NCI-H187 treated with DMSO at 0.1 percent for 48 hours (cell line): Measurements from ENCODE around the gene PLAGL1.

ENCODE experiments used
- DNase-seq: peaks from one replicate; lab custom pipeline; 2025; lab: John Stamatoyannopoulos, UW

Gene PLAGL1

GRCh38 chr6:144008846-144009245 is 787 bp upstream of the PLAGL1 start:
- DNase-seq: no peak

GRCh38 chr6:144007478-144008119 is 460 bp downstream of the PLAGL1 start:
- no peak for DNase-seq

- DNase-seq: no peak
Observed at GRCh38 chr6:144006736-144007477, 1.2 kb downstream of the PLAGL1 start.

GRCh38 chr6:143999406-143999805 is 8.7 kb downstream of the PLAGL1 start:
- no peak for DNase-seq

- DNase-seq: no peak
Observed at GRCh38 chr6:143998686-143999085, 9.4 kb downstream of the PLAGL1 start.

- DNase-seq: no peak
Observed at GRCh38 chr6:143993965-143994646, 14.0 kb downstream of the PLAGL1 start.

GRCh38 chr6:143992285-143992684 is 15.8 kb downstream of the PLAGL1 start:
- DNase-seq: no peak

- DNase-seq: no peak
Observed at GRCh38 chr6:143986463-143987065, 21.5 kb downstream of the PLAGL1 start.

GRCh38 chr6:143984666-143985065 is 23.4 kb downstream of the PLAGL1 start:
- no peak for DNase-seq

- no peak for DNase-seq
Observed at GRCh38 chr6:143982968-143983367, 25.1 kb downstream of the PLAGL1 start.

- DNase-seq: no peak
Observed at GRCh38 chr6:143980921-143981320, 27.1 kb downstream of the PLAGL1 start.

- no peak for DNase-seq
Observed at GRCh38 chr6:143976806-143977349, 31.2 kb downstream of the PLAGL1 start.

- no peak for DNase-seq
Observed at GRCh38 chr6:143974089-143974488, 34.0 kb downstream of the PLAGL1 start.

- DNase-seq: no peak
Observed at GRCh38 chr6:143973097-143973966, 34.7 kb downstream of the PLAGL1 start.

GRCh38 chr6:143971482-143972205 is 36.4 kb downstream of the PLAGL1 start:
- DNase-seq: no peak

- no peak for DNase-seq
Observed at GRCh38 chr6:143970456-143971218, 37.4 kb downstream of the PLAGL1 start.

GRCh38 chr6:143969077-143969476 is 39.0 kb downstream of the PLAGL1 start:
- no peak for DNase-seq

GRCh38 chr6:143967706-143968376 is 40.2 kb downstream of the PLAGL1 start:
- no peak for DNase-seq

- no peak for DNase-seq
Observed at GRCh38 chr6:143966312-143966711, 41.7 kb downstream of the PLAGL1 start.
